NOMO-1 (cell line): ENCODE measurements around the gene TMSB4X.
A peak's percentile ranks its signal among the peaks of the same experiment; 100 is the strongest.

ENCODE experiments used
- DNase-seq, 2 experiments: peaks; one replicate each; lab custom pipeline; 2025; ENCODE audit not compliant: unreplicated experiment in 2 of 2; lab: John Stamatoyannopoulos, UW

Gene TMSB4X

DNA sequence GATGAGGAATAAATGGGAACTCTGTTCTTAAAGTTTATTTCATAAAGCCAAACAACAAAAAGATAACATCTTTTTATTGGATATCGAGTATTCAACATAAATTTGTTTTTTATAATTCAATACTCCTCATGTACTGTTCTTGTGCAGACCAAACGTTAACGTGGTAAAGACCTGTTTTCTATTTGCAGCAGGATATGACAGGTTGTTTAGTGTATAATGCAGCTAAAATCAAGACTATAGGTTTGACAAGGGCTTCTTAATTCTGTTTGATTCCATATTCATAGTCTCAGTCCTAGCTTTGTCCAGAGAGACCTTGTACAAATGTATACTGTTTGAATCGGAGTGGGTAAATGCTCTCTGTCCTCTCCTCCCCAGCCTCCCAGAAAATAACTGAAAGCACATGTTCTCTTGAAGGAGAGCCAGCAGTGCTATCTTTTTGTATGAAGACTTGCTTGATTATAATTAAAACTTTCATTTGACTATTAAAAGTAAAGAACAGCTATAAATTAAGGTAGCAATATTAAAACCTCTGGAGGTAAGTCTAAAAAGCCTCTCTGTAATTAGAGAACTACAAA is 17.7 kb downstream of the TMSB4X start:
- no peak for DNase-seq

GRCh38 chrX:12993826-12994225 is 18.9 kb downstream of the TMSB4X start:
- DNase-seq: no peak

GRCh38 chrX:12994321-12994720 is 19.4 kb downstream of the TMSB4X start:
- no peak for DNase-seq

GRCh38 chrX:12996934-12997435 is 22.1 kb downstream of the TMSB4X start:
- DNase-seq: no peak

DNA sequence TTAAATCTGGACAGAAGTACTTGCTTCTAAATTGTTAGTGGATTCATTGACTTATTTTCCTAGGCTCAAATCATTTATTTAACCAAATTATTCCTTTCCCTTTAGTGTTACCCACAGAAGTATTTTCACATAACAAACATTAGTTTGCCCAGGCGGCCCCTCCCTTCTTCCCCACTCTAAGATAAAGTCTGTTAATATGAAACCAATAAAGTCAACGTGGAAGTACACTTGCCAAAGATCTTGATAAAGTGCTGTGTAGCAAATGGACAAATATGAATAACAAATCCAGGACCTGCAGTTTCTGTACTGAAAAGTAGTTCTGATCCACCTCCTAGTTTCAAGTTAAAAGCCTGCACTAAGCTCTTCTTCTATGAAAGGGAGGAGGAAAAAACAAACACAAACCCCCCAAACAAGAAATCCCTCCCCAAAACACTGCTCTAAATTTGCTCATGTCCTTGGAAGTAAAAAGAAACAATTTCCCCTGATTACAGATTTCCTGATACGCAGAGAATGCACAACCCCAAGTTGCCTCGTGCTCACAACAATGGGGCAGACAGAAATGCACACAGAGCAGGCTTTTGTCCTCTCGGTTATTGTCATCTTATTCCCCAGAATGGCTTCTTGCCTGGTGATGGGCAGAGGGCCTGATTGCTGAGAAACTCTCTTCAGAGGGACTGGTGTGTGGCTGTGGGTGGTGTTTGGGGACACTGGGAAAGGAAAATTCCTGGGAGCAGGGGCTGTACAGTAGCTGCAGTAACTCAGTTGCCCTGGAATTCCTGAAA is 23.2 kb downstream of the TMSB4X start:
- no peak for DNase-seq

GRCh38 chrX:12999422-12999821 is 24.5 kb downstream of the TMSB4X start:
- DNase-seq: peak in 1 of 2 experiments; percentile 23

- peak; percentile 87 to 94 for DNase-seq
These were observed 25.4 kb downstream of the TMSB4X start for GRCh38 chrX:13000301-13000811.

DNA sequence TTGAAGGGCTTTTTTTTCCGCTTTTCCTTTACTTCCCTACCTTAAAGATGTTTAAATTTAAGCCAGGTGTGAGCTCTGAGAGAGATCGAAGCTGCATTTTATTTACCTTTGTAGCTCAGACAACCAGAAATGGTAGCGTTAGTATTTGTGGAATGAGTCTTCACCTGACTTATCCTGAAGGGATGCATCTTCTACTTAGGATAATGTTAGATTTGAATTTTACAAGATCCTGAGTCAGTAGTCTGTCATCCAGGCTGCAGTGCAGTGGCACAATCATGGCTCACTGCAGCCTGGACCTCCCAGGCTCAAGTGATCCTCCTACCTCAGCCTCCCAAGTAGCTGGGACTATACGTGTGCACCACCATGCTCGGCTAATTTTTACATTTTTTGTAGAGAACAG is 26.2 kb downstream of the TMSB4X start:
- DNase-seq: no peak

DNA sequence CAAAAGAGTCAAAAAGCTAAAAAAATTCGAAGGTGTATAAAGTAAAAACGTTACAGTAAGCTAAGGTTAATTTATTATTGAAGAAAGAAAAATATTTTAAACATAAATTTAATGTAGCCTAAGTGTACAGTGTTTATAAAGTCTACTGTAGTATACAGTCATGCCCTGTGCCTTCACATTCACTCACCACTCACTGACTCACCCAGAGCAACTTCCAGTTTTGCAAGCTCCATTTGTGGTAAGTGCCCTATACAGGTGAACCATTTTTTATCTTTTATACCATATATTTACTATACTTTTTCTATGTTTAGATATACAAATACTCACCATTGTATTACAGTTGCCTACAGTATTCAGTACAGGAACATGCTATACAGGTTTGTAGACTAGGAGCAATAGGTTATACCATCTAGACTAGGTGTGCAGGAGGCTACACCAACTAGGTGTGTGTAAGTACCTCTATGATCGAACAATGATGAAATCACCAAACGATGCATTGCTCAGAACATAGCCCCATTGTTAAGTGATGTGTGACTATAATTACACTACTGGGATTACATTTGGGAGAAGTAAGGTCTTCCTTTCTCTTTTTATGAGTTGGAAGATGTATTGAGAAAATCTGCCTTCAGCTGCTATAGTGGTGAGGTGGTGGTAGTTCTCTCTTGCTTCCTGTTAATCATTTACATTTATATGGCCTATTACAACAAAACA is 27.2 kb downstream of the TMSB4X start:
- peak; percentile 53 to 71 for DNase-seq

- peak; percentile 49 to 79 for DNase-seq
These were observed 31.0 kb downstream of the TMSB4X start for GRCh38 chrX:13005661-13006473.

DNA sequence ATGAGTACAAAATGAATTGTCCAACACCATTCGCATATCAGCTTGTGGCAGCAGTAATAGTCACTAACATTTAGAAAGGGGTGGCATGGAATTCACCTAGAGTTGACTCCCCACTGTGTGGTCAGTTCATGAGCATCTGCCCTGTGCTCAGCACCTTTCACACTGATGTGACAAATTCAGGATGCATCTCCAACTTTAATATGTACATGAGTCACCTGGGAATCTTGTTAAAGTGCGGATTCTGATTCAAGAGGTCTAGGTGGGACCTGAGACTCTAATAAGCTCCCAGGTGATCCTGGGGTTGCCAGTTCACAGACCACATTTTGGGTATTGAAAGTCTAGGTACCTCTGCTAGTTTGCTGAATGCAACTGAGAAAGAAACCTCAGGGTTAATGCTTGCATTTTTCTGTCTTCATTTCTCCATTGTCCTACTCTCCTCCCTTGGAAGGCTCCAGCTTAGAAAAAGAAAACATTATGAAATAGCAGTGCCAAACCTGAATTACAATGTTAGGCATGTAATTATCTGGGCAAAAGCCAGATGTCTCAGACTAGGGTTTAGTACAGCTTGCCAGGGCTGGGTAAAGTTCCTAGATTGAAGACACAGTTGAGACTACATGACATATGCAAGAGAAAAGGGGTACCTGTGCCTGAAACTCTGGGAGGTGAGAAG is 32.7 kb downstream of the TMSB4X start:
- DNase-seq: no peak

GRCh38 chrX:13008189-13008533 is 33.3 kb downstream of the TMSB4X start:
- DNase-seq: peak; percentile 47 to 74

- DNase-seq: no peak
These were observed 33.9 kb downstream of the TMSB4X start for GRCh38 chrX:13008851-13009250.

- DNase-seq: no peak
These were observed 34.4 kb downstream of the TMSB4X start for GRCh38 chrX:13009273-13009672.

GRCh38 chrX:13009844-13010243 is 34.9 kb downstream of the TMSB4X start:
- no peak for DNase-seq

GRCh38 chrX:13010546-13010945 is 35.6 kb downstream of the TMSB4X start:
- DNase-seq: no peak

GRCh38 chrX:13013363-13014110 is 38.6 kb downstream of the TMSB4X start:
- peak; percentile 71 to 97 for DNase-seq

DNA sequence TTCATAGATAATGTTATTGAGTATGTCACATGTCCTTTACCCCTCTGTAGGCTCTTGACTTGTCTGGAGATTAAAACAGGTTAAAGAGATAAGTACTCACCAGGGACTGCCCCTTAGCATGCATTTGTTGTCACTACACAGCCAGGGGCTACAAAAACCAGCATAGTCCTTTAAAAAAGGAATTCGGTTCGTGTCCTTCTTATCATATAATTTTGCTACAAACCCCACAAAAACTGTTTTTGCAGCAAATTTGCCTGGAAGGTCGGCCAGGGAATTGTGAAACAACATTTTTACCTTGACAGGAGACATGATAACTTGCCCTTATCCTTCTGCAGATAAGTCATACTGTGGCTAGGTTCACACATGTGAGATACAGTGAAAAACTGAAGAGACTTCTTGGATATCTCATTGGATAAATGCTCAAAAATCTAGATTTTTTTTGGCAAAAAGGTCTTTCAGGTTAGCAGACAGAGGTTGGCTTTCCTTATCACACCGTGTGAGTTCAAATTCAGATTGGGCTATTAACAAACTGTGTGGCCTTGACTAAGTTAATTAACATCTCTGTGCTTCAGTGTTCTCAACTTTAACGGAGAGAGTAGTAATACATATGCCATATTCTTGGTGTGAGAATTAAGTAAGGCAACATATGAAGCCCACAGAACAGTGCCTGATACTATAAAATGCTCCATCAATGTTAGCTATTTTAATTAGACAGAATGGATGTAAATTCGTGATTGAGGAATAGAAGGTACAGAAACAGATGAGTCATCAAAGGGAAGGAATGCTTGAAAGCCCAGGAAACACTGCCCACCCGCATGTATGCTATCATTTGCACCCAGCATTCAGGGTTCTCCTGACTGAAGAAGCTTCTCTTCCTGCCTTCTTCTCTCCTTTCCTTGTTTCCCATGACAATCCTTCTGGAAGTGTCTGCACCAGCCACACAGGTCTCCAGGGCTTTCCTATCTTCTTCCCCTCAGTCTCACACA is 39.5 kb downstream of the TMSB4X start:
- DNase-seq: no peak
